ENCODE results near the gene DNAH11.
"Not testable (repeated sequence)": the region's sequence is repeated elsewhere in the genome, so short reads cannot be mapped to it uniquely, and the experiment has no call there.

The DNAH11 gene

GRCh38 chr7:21719846-21720245, 177.0 kb downstream of the DNAH11 start:
- no peak for DNase-seq

DNA sequence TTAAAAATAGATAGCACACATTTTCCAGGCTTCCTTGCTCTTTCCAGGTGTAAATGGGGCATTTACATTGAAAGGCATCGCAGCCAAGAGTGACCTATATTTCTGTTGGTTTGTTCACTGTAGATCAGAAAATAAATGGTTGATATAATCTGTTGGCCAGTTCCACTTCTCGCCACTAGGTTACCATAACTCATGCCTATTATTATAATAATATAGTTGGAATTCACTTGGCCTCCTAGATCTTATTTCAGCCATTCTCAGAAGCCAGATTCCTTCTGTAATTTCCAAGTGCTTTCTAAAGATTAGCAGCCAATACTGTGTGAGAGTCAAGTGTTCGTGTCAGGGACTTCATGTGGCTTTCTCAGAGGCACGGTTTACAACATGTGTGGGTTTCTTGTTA, 179.5 kb downstream of the DNAH11 start:
- DNase-seq, result no peak

DNA sequence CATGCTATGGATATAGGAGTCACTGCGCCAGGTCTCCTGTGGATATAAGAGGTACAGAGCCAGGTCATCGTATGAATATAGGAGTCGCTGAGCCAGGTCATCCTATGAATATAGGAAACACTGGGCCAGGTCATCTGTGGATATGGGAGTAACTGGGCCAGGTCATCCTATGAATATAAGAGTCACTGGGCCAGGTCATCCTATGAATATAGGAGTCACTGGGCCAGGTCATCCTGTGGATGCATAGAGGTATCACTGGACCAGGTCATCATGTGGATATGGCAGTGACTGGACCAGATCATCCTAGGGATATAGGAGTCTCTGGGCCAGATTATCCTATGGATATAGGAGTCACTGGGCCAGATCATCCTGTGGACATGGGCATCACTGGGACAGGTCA, 181.7 kb downstream of the DNAH11 start:
- DNase-seq, result no peak

DNA sequence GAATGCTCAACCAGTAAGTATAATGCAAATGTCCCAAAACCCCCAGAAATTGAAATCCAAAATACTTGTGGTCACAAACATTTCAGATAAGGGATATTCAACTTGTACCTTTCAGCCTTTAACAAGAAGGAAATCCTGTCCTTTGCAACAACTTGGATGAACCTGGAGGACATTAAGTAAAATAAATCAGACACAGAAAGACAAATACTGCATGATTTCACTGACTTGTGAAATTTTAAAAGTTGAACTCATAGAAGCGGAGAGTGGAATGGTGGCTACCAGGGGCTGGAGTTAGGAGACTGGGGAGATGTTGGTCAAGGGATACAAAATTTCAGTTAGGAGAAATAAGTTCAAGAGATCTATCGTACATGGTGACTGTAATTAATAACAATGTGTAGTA, 187.6 kb downstream of the DNAH11 start:
- no peak for DNase-seq

DNA sequence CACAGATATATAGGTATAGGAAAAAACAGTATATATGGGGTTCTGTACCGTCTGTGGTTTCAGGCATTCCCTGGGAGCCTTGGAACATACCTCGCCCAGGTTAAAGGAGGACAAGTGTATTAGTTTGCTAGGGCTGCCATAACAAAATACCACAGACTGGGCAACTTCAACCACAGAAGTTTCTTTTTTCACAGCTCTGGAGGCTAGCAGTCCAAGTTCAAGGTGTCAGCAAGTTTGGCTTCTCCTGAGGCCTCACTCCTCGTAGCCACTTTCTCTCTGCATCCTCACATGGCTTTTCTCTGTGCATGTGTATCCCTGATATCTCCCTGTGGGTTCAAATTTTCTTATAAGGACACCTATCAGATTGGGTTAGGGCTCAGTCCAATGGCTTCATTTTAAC, 189.1 kb downstream of the DNAH11 start:
- no peak for DNase-seq

DNA sequence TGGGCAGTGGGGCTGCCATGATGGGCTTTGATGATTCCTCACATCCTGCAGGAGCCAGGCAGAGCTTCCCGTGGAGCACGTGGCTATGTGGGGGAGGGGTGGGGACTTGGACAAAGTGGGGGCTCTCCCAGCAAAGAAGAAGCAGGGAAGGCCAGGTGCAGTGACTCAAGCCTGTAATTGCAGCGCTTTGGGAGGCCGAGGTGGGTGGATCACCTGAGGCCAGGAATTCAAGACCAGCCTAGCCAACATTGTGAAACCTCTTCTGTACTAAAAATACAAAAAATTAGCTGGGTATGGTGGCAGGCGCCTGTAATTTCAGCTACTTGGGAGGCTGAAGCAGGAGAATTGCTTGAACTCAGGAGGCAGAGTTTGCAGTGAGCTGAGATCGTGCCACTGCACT, 190.1 kb downstream of the DNAH11 start:
- DNase-seq, result not testable (repeated sequence)

DNA sequence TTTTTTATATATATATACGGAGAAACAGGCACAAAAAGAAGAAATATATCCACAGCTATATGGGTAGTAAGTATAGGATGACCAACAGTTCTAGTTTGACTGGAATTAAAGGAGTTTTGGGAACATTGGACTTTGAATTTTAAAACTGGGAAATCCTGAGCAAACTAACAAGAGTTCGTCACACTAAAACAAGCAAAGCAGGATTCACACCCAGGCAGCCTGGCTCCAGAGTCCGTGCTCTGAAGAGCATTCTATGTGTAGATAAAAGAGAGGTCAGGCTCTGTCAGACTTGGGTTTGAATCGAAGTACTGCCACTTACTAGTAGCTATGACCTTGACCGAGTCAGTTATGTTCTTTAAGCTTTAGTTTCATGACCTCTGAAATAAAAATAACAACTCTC, 191.0 kb downstream of the DNAH11 start:
- DNase-seq, result no peak

DNA sequence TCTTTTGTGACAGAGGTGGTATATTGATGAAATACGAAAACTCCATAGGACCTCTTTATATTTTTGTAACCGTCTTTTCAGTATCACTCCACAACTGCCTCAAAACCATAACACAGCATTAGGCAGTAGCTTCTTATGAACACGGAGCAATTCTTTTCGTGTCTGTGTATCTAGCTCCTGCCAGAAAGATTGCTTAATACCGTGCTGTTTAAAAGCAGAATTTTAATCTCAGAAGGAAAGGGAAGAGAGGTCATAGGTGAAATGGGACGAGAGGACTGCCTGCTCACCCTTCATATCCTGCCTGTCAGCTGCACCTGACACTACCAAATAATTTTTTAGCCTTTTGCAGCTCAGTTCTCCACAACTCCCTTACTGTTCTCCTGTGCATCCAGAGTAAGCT, 200.7 kb downstream of the DNAH11 start:
- no peak for DNase-seq

DNA sequence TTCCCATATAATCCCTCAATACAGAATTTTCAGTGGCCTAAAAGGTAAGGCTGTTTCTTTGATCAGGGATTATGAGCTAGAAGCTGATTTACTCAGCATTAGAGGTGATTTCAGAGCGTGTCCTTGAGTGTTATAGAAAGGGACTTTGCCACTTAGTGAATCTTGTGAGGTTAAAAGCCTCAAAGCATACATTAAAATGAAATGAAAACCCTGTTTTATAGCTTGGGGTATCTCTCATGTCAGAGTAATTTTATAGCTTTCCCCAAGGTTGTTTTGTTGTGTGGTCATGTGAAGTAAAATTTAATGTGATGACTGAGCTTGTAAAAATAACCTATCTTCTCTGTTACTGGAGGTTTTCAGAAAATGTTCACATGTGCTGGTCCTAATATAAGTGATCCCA, 204.1 kb downstream of the DNAH11 start:
- DNase-seq, result no peak

DNA sequence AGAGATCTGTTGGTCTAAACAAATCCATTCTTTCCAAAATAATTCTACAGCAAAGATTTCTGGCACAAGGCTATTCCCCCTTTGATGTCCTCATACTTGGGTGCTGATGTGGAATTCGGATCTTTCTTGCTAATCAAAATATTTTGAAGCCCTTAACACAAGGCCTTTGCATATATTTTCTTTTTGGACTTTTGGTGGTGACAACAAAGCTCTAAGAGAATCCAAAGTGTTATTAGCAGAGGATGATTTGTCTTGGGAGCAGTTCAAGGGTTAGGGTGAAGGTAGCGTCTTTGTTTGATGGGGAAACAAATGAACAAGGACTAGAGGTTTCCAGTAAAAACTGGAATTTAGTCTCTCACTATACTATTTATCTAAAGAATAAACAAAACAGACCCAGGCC, 205.0 kb downstream of the DNAH11 start:
- DNase-seq, result no peak

GRCh38 chr7:21749378-21749777, 206.5 kb downstream of the DNAH11 start:
- DNase-seq, result no peak

DNA sequence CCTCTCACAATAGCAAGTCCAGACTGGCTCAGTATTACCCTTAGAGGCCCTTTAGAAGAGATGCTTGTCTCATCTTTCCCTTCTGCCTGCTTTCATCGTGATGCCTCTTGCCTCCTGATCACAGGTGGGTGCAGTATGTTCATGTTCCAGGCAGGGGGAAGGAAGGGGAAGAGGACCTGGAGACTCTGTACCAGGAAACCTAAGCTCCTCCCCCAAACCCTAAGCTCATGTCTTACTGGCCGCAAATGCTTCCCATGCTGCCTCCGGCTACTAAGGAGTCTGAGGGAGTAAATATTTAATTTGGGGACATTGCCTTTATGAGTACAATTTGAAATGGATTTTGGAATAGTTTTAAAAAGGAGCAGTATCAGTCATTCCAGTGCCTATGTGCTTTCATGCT, 210.2 kb downstream of the DNAH11 start:
- DNase-seq, result no peak

DNA sequence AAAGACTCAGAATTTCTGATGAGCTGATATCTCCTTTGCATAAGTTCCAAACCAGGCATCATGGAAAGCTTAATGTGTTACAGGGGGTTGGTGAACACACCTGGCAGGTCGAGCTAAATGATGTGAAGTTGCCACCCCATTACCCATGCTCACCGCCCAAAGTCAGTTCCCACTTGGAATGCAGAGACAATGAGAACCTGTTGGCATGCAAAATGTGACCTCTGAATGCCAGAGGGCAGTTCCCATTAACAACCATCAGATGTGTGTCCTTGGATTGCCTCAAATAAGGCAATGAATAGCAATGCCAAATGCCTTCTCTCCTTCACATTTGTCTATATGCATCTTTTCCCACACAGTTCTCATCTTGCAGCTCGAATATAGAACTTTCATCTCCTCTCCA, 212.1 kb downstream of the DNAH11 start:
- DNase-seq, result no peak

DNA sequence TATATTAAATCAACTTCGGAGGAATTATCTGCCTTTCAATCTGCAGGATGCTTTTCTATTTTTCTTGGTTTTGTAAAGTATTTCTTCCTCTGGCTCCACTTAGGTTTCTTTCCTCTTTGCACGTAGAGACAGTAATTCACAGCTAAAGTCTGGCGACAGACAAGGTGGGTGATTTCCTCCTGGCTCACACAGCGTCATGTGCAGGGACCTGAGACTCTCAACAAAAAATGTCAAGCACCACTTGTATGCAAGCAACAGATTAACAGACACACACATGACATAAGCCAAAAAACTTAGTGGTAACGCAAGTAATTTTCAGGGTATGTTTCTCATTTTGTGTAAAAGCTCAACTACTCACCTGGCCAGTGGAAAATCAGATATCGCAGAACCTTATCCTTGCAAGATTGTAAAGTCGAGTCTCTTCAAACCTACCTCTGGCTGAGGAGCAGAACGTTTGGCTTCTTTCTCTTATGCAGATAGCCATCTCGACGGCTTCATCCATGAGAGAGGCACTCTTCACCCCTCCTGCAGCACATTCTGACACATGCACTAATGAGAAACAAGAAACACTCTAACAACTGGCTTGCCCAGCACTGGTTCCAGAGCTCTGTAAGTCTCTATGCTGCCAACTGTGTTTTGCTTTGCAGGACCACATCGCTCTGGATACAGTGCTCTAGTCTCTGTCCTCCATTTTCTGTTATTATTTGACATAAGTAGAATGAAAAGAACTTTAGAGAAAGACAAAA, 214.9 kb downstream of the DNAH11 start:
- no peak for DNase-seq

GRCh38 chr7:21758286-21758685, 215.4 kb downstream of the DNAH11 start:
- DNase-seq, result no peak

GRCh38 chr7:21762469-21762868, 219.6 kb downstream of the DNAH11 start:
- no peak for DNase-seq

GRCh38 chr7:21763818-21764217, 221.0 kb downstream of the DNAH11 start:
- no peak for DNase-seq

- no peak for DNase-seq
These were observed 223.4 kb downstream of the DNAH11 start for GRCh38 chr7:21766218-21766617.

DNA sequence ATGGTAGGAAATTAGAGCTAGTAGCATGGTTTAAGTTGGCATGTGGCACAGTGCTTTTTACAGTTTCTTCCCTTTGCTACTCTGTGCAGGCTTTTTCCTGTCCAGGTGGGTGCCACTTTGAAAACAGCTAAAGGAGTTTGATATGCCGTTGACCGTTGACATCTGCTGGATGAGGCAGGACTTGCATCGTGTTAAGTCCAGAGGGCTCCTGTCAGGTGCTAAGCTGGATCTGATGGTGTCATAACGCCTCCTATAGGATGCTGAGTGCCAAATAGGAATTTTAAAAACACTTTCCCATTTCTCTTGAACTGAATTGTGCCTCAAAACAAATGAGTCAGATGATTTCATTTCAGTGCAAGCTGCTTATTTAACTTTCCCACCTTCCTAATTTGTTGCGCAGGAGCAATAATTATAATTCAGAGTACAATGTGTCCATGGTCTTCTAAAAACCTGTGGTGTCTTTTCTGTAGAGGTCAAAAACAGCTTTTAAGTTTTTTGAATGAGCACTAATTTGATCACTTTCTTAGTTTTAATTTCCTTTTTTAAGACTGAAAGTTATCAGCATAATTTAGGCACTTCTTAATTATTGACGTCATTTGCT, 224.6 kb downstream of the DNAH11 start:
- DNase-seq, result no peak

GRCh38 chr7:21768279-21768678, 225.4 kb downstream of the DNAH11 start:
- DNase-seq, result no peak

DNA sequence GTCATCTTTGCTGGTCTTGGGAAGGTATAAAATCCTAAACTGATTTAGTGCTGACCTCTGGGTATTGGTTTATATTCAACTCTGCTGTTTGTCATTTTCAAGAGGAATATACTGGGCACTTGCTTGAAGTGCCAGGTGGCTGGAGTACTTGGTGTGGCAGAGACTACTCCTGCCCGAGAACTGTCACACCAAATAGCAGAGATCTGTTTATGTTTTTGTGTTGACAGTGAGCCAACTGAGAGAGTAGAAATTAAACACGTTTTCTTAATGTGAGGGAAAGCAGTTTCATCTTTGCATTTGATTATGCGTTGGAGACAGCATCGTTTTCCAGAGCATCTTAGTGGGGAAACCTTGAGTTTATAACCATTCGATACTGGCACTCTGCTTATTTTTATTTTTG, 228.4 kb downstream of the DNAH11 start:
- no peak for DNase-seq

GRCh38 chr7:21771906-21772610, 229.2 kb downstream of the DNAH11 start:
- no peak for DNase-seq

DNA sequence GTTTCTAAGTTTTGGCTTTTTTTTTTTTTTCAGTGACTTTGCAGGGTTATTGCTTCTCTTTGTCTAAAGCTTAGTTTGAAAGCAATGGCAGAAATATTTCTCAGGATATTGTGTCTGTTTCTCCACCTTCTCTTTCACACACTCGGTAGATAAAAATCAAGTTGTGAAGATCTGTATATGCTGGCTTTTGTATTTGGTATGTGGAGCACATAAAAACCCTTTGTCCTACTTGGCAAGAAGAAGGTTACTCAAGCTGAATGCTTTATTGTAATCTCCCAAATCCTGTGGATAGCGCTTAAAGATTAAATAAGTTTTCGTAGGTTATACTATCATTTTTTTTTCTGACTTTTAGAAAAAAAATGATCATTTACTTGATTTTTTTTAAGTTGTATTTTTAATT, 230.5 kb downstream of the DNAH11 start:
- no peak for DNase-seq

DNA sequence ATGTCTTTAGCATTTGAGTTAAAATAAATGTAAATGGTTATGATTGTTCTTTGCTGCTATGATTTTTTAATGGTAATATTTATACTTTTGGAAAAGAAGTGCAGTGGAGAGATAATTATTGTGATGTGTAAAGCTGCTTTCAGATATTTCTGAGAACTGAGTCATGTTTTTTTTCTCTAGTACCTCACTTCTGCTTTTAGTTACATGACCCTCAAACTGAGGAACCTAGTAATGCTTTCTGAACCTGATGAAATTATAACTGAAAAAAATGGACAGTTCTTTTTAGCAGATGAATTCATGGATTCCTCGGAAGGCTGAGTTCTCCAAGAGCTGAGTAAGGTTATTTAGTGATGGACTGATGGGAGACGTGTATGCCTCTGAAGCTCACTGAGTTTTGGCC, 235.1 kb downstream of the DNAH11 start:
- DNase-seq, result no peak
